OCI-LY7 (cell line): ENCODE data around the gene CTNND2. TPM values are rescaled to one million over a fixed set of nuclear protein-coding genes. Genes with fewer than 3 reads are reported as not detected.

Experiments
- Bru-seq: library from RNA; stranded (reverse); fragments of 400-500 nt; gene quantifications from one replicate; lab custom pipeline; 2021; lab: Mats Ljungman, UMichigan
- BruChase-seq, 2 experiments: library from RNA; stranded (reverse); fragments of 400-500 nt; gene quantifications; one replicate each; lab custom pipeline; 2021; lab: Mats Ljungman, UMichigan
- BruUV-seq: library from RNA; stranded (reverse); fragments of 400-500 nt; replicated peaks from 2 replicates; lab custom pipeline; 2021; lab: Mats Ljungman, UMichigan
- CTCF ChIA-PET: fragments of 300-600 bp; sonication (Branson Sonifier 250); formaldehyde crosslinking; loops from one replicate; lab custom pipeline; 2022; ENCODE audit warnings: antibody characterized with exemption; ENCODE audit not compliant: unreplicated experiment; lab: Charles Lee
- POLR2A ChIA-PET: fragments of 300-600 bp; sonication (Branson Sonifier 250); formaldehyde crosslinking; loops from one replicate; lab custom pipeline; 2022; ENCODE audit warnings: antibody characterized with exemption; lab: Charles Lee
- DNase-seq: peaks from one replicate; pipeline ENCODE4 v3.0.0-alpha.2; 2015; ENCODE audit warnings: low spot score
- H2AFZ ChIP-seq: fragments of 200-600 bp; sonication (generic), shearing (Covaris generic); 2 replicates; pipeline ENCODE4 v1.6.1; 2014; ENCODE audit warnings: mild to moderate bottlenecking, antibody characterized with exemption, low read length, moderate library complexity
- H3K27ac ChIP-seq: fragments of 200-600 bp; sonication (generic); 2 replicates; pipeline ENCODE4 v1.5.1; 2014; ENCODE audit warnings: mixed run types, low read depth, mild to moderate bottlenecking, moderate library complexity, low read length, inconsistent platforms; ENCODE audit not compliant: poor library complexity, severe bottlenecking
- H3K36me3 ChIP-seq: fragments of 200-600 bp; sonication (generic); 2 replicates; pipeline ENCODE4 v1.6.1; 2014; ENCODE audit warnings: mild to moderate bottlenecking, antibody characterized with exemption, low read length, moderate library complexity, mixed read lengths; ENCODE audit not compliant: insufficient read depth
- H3K4me1 ChIP-seq: fragments of 200-600 bp; sonication (generic); 2 replicates; pipeline ENCODE4 v1.5.1; 2014; ENCODE audit warnings: mild to moderate bottlenecking, low read length; ENCODE audit not compliant: insufficient read depth, poor library complexity, severe bottlenecking
- H3K4me2 ChIP-seq: fragments of 200-600 bp; sonication (generic); 2 replicates; pipeline ENCODE4 v1.6.1; 2014; ENCODE audit warnings: mild to moderate bottlenecking, low read length
- H3K4me3 ChIP-seq: fragments of 200-600 bp; sonication (generic); 2 replicates; pipeline ENCODE4 v1.5.1; 2014; ENCODE audit warnings: mild to moderate bottlenecking, low read depth, low read length; ENCODE audit not compliant: poor library complexity, severe bottlenecking
- H3K79me2 ChIP-seq: fragments of 200-600 bp; sonication (generic); 2 replicates; pipeline ENCODE4 v1.6.1; 2016; ENCODE audit warnings: low read depth, mild to moderate bottlenecking, low read length, moderate library complexity, mixed read lengths; ENCODE audit not compliant: insufficient read depth
- H3K9me2 ChIP-seq: fragments of 200-600 bp; sonication (generic); 2 replicates; pipeline ENCODE4 v1.6.1; 2016; ENCODE audit warnings: mild to moderate bottlenecking, low read length, mixed read lengths; ENCODE audit not compliant: insufficient read depth
- H3K9me3 ChIP-seq: fragments of 200-600 bp; sonication (generic); 2 replicates; pipeline ENCODE4 v1.6.1; 2014; ENCODE audit warnings: mild to moderate bottlenecking, mixed run types, low read length, mixed read lengths
- H4K20me1 ChIP-seq: fragments of 200-600 bp; sonication (generic); 2 replicates; pipeline ENCODE4 v1.6.1; 2014; ENCODE audit warnings: mild to moderate bottlenecking, antibody characterized with exemption, low read length, moderate library complexity, mixed read lengths; ENCODE audit not compliant: insufficient read depth
- EZH2phosphoT487 ChIP-seq: fragments of 200-600 bp; sonication (generic); IDR thresholded peaks from 2 replicates; pipeline ENCODE4 v1.6.1; 2018; ENCODE audit warnings: low read depth, borderline replicate concordance, mild to moderate bottlenecking, mixed run types, antibody characterized with exemption, low read length, moderate library complexity, mixed read lengths
- intact Hi-C: fragments of 100-400 bp; cut with micrococcal nuclease; formaldehyde crosslinking; loops from one replicate; pipeline ENCODE4 v1.10.0; 2022; ENCODE audit not compliant: unreplicated experiment
- long read RNA-seq: library from polyadenylated mRNA; stranded (forward); transcript quantifications from one replicate; pipeline ENCODE4 v2.0.0, GENCODE V29; 2022
- total RNA-seq, 2 experiments: library from RNA; depleted of rRNA in 1 of 2; stranded (reverse); fragments of >200 nt in 1 of 2; shearing (Covaris generic) in 1 of 2; gene quantifications; 2 replicates each; pipeline ENCODE4 v1.2.3, GENCODE V29; 2014 to 2022
- TF ChIP-seq, protein P1 (sequence below): fragments of 200-600 bp; sonication (generic); conservative IDR thresholded peaks from 2 replicates; pipeline ENCODE4 v1.5.1; 2014; ENCODE audit warnings: mild to moderate bottlenecking, antibody characterized with exemption, low read length, moderate library complexity, mixed read lengths

CTNND2 gene, protein sequence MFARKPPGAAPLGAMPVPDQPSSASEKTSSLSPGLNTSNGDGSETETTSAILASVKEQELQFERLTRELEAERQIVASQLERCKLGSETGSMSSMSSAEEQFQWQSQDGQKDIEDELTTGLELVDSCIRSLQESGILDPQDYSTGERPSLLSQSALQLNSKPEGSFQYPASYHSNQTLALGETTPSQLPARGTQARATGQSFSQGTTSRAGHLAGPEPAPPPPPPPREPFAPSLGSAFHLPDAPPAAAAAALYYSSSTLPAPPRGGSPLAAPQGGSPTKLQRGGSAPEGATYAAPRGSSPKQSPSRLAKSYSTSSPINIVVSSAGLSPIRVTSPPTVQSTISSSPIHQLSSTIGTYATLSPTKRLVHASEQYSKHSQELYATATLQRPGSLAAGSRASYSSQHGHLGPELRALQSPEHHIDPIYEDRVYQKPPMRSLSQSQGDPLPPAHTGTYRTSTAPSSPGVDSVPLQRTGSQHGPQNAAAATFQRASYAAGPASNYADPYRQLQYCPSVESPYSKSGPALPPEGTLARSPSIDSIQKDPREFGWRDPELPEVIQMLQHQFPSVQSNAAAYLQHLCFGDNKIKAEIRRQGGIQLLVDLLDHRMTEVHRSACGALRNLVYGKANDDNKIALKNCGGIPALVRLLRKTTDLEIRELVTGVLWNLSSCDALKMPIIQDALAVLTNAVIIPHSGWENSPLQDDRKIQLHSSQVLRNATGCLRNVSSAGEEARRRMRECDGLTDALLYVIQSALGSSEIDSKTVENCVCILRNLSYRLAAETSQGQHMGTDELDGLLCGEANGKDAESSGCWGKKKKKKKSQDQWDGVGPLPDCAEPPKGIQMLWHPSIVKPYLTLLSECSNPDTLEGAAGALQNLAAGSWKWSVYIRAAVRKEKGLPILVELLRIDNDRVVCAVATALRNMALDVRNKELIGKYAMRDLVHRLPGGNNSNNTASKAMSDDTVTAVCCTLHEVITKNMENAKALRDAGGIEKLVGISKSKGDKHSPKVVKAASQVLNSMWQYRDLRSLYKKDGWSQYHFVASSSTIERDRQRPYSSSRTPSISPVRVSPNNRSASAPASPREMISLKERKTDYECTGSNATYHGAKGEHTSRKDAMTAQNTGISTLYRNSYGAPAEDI (N-terminal part only)
- total RNA-seq (2014; rRNA removed; shearing (Covaris generic)) (not detected in 2 replicates), total RNA-seq (2022) (not detected in 2 replicates), Bru-seq, nascent RNA (percentile 0 among the genes with signal in this experiment), BruChase-seq, experiment 1, labeled RNA remaining after a 6-hour chase (not detected), BruChase-seq, experiment 2, labeled RNA remaining after a 2-hour chase (not detected)
- long read RNA-seq, result 0 reads

DNA sequence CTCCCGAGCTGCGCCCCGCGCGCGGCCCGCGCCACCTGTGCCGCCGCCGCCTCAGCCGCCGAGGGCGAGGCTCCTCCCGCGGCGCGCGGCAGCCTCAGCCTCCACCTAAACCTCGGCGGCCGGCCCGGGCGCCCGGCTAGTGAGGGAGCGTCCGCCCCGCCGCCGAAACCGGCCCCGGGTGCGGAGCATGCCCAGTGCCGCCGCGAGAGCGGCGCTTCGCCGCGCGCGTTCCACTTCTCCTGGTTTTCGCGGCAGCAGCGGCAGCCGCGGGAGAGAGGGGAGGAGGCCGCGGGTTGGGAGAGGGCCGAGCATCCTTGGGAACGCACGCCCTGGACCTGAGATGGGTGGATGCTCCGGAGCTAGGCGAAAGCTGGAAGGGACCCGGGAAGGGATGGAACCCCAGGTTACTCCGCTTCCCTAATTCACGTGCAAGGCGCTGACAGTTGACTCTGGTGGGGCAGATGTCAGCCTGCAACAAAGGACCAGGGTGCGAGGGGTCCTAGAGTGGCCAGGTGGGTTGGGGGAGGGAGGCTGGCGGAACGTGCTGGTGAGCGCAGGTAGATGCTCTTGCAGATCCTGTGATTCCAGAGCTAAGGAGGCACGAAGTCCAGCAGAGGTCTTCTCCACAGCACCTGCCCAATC is at the start of gene CTNND2:
Gene CTNND2 (minus strand): TSS at position 182 of the 642 bp plus-strand sequence. CDS start 593 bp downstream, outside the sequence.
- no TSS peak for BruUV-seq
- no peak for DNase-seq
- ChIA-PET CTCF (no interaction called here), POLR2A (no interaction called here)
- Histone ChIP-seq H3K4me2 (no peak within 1 kb of the TSS), H3K36me3 (no peaks in the 10 kb centered on the region), H3K79me2 (no peaks in the 10 kb centered on the region), H2AFZ (no peak within 1 kb of the TSS), H3K4me3 (no peak within 1 kb of the TSS), H3K27ac (no peak within 1 kb of the TSS), H3K9me2 (no peaks in the 10 kb centered on the region), H4K20me1 (no peaks in the 10 kb centered on the region), H3K9me3 (no peaks in the 10 kb centered on the region), H3K4me1 (no peaks in the 10 kb centered on the region)
- no peak for TF ChIP-seq EZH2phosphoT487
- TF ChIP-seq, protein P1, sequence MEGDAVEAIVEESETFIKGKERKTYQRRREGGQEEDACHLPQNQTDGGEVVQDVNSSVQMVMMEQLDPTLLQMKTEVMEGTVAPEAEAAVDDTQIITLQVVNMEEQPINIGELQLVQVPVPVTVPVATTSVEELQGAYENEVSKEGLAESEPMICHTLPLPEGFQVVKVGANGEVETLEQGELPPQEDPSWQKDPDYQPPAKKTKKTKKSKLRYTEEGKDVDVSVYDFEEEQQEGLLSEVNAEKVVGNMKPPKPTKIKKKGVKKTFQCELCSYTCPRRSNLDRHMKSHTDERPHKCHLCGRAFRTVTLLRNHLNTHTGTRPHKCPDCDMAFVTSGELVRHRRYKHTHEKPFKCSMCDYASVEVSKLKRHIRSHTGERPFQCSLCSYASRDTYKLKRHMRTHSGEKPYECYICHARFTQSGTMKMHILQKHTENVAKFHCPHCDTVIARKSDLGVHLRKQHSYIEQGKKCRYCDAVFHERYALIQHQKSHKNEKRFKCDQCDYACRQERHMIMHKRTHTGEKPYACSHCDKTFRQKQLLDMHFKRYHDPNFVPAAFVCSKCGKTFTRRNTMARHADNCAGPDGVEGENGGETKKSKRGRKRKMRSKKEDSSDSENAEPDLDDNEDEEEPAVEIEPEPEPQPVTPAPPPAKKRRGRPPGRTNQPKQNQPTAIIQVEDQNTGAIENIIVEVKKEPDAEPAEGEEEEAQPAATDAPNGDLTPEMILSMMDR, result no peak
- intact Hi-C loops, result no loop called here

DNA sequence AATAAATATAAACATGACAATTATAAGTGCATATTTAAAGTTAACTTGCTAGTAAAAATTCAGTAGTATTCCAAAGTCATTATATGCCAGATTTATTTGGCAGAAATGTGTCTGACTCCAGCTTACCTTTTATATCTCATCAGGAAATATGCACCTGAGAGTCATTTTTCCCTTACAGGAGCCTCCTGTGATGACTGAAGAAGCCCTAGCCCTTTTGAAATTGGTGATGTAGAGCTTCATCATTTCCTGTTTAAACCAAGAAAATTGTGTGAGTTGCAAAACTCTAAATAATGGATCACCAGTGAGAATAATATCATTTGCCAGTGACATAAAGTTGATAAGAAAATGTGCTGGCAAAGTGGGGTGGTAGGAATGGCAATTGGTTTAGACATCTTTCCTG is 42.1 kb upstream of the CTNND2 start:
- CTCF ChIA-PET, result no interaction called here
- POLR2A ChIA-PET, result no interaction called here
- no TSS peak for BruUV-seq
- TF ChIP-seq EZH2phosphoT487, result no peak
- no peak for DNase-seq
- H3K36me3 ChIP-seq, result no peaks in the 10 kb centered on the region
- H3K9me3 ChIP-seq, result no peaks in the 10 kb centered on the region
- H2AFZ ChIP-seq, result no peak overlapping the region
- no peaks in the 10 kb centered on the region for H3K79me2 ChIP-seq
- H3K27ac ChIP-seq, result no peak overlapping the region
- H3K4me2 ChIP-seq, result no peak overlapping the region
- intact Hi-C loops, result no loop called here
- no peaks in the 10 kb centered on the region for H3K4me1 ChIP-seq
- no peaks in the 10 kb centered on the region for H3K9me2 ChIP-seq
- H3K4me3 ChIP-seq, result no peak overlapping the region
- H4K20me1 ChIP-seq, result no peaks in the 10 kb centered on the region
